Measurements from ENCODE around the gene PTPRM. TPM values are rescaled to one million over a fixed set of nuclear protein-coding genes. Genes with fewer than 3 reads are reported as not detected.

PTPRM gene
- total RNA-seq, 1 experiment from 2014 or later: 6.2 TPM

DNA sequence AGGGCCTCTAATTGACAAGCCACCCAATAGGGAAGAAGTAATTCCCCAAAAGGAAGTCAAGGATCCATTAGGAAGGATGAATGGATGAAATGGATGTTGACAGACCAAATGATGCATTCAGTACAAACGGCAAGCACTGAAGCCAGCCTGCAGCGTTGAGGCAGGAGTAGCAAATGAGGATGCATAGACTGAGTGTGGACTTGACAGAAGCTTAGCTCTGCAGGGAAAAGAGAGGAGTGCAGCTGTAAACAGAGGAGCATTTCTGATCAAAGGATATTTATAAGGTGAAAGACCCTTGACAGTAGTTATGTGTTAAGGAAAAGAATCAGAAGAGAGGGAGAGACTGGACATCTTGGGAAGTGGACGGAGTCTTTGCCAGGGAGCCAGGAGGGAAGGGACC, 788.9 kb downstream of the PTPRM start:
- no peaks in the 10 kb centered on the region for H3K27me3 ChIP-seq (ENCODE audit: insufficient read depth, low read length)
- peaks cover 14 to 15% of the 10 kb centered on the region in 2 experiments for H3K4me1 Mint-ChIP-seq
- H3K4me3 Mint-ChIP-seq: no peak overlapping the region
- no peak overlapping the region for H2BK12ac ChIP-seq (ENCODE audit: insufficient read length, low read depth, low read length)
- no peaks in the 10 kb centered on the region for H3K79me2 ChIP-seq (ENCODE audit: insufficient read depth, low read length)
- H3K27ac ChIP-seq (ENCODE audit: insufficient read length, low read depth, low read length): no peak overlapping the region
- no peak overlapping the region for H2AFZ ChIP-seq (ENCODE audit: low read length)
- H3K56ac ChIP-seq (ENCODE audit: insufficient read length, low read depth, low read length): no peak overlapping the region
- WGBS (ENCODE audit: extremely low coverage, insufficient read length, low lambda C conversion rate): no CpG with 5 or more reads among the region's 3 CpGs
- no peak overlapping the region for H2AK5ac ChIP-seq (ENCODE audit: insufficient read length, low read length)
- no peaks in the 10 kb centered on the region for H3K23me2 ChIP-seq (ENCODE audit: insufficient read length, low read depth, low read length, poor library complexity, severe bottlenecking)
- no peaks in the 10 kb centered on the region for H4K20me1 ChIP-seq (ENCODE audit: control insufficient read depth, insufficient read depth, insufficient read length)
- H3K9me3 ChIP-seq (ENCODE audit: control insufficient read depth, low read depth, low read length): no peaks in the 10 kb centered on the region
- H2BK5ac ChIP-seq (ENCODE audit: insufficient read length, low read length): no peak overlapping the region
- no peaks in the 10 kb centered on the region for H3K79me1 ChIP-seq (ENCODE audit: insufficient read depth, low read depth, low read length, poor library complexity, severe bottlenecking)
- no peak overlapping the region for H4K5ac ChIP-seq (ENCODE audit: insufficient read length, low read depth, low read length)
- H4K91ac ChIP-seq (ENCODE audit: insufficient read length, low read depth, low read length): no peak overlapping the region
- no peak overlapping the region for H2BK15ac ChIP-seq (ENCODE audit: low read depth, low read length)
- DNase-seq: no peak
- no peaks in the 10 kb centered on the region; the same call in none of the 2 replicates for H3K4me1 ChIP-seq (ENCODE audit: insufficient read depth, low read length)
- no peak overlapping the region for H3K4me2 ChIP-seq (ENCODE audit: insufficient read depth, insufficient read length, low read length)
- no peak overlapping the region for H3K27ac Mint-ChIP-seq
- no peak overlapping the region for H2BK120ac ChIP-seq (ENCODE audit: low read depth, low read length, poor library complexity, severe bottlenecking)
- H3K9me3 Mint-ChIP-seq: peaks cover 2 to 4% of the 10 kb centered on the region in 2 experiments; a peak in 2 of 5 replicates
- H4K8ac ChIP-seq (replicated peaks; ENCODE audit: insufficient read length, low read depth, low read length): no peak overlapping the region
- H3K36me3 Mint-ChIP-seq (ENCODE audit: insufficient read depth in 1 of 3, low read depth in 3 of 3): peaks cover 0 to 3% (median 0%) of the 10 kb centered on the region in 3 experiments; a peak in 3 of 7 replicates
- H3K4ac ChIP-seq (ENCODE audit: low read depth, low read length): no peak overlapping the region
- H3T11ph ChIP-seq (ENCODE audit: low read length): no peak overlapping the region
- no peak overlapping the region for H3K23ac ChIP-seq (ENCODE audit: insufficient read length, low read depth, low read length)
- no peaks in the 10 kb centered on the region for H3K27me3 Mint-ChIP-seq (ENCODE audit: low read depth)
- H3K9ac ChIP-seq (ENCODE audit: extremely low read depth, insufficient read length, low read length): no peak overlapping the region
- TF ChIP-seq, protein P1, sequence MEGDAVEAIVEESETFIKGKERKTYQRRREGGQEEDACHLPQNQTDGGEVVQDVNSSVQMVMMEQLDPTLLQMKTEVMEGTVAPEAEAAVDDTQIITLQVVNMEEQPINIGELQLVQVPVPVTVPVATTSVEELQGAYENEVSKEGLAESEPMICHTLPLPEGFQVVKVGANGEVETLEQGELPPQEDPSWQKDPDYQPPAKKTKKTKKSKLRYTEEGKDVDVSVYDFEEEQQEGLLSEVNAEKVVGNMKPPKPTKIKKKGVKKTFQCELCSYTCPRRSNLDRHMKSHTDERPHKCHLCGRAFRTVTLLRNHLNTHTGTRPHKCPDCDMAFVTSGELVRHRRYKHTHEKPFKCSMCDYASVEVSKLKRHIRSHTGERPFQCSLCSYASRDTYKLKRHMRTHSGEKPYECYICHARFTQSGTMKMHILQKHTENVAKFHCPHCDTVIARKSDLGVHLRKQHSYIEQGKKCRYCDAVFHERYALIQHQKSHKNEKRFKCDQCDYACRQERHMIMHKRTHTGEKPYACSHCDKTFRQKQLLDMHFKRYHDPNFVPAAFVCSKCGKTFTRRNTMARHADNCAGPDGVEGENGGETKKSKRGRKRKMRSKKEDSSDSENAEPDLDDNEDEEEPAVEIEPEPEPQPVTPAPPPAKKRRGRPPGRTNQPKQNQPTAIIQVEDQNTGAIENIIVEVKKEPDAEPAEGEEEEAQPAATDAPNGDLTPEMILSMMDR (conservative IDR thresholded peaks at IDR 0.05): no peak
- no peak overlapping the region for H2BK20ac ChIP-seq (ENCODE audit: low read depth, low read length, poor library complexity, severe bottlenecking)
- H3K18ac ChIP-seq (ENCODE audit: insufficient read length, low read depth, low read length): no peak overlapping the region
- no peak overlapping the region for H3K14ac ChIP-seq (ENCODE audit: insufficient read depth, low read length)
